Prostate gland (tissue), 2 donors: ENCODE measurements around the gene CCL13.

ENCODE experiments used
- CTCF ChIP-seq, 4 experiments: fragments of 200-600 bp in 2 of 4; fragments of 450-650 bp in 2 of 4; sonication (generic) in 2 of 4; IDR thresholded peaks; 1 replicate in 3 of 4; 2 replicates in 1 of 4; pipeline ENCODE4 v1.5.1; 2016 to 2019; ENCODE audit warnings: antibody characterized with exemption in 4 of 4, mild to moderate bottlenecking in 2 of 4, moderate library complexity in 2 of 4
- POLR2A ChIP-seq: fragments of 450-650 bp; IDR thresholded peaks from one replicate; pipeline ENCODE4 v1.6.1; 2016; ENCODE audit warnings: antibody characterized with exemption, mild to moderate bottlenecking

GRCh38 chr17:34364751-34365150 is 8.5 kb downstream of the CCL13 start:
- TF ChIP-seq CTCF (IDR thresholded peaks at IDR 0.05), result no peak
- TF ChIP-seq POLR2A, result no peak
